IMR-90 (cell line): Measurements from ENCODE around the gene TRPM6. TPM values are rescaled to one million over a fixed set of nuclear protein-coding genes. Genes with fewer than 3 reads are reported as not detected.

ENCODE experiments used
- ATAC-seq: fragments of 200-7000 bp; cut with Tn5 transposase; 2 replicates; pipeline ENCODE4 v1.9.1; 2020; ENCODE audit warnings: low read depth, mild to moderate bottlenecking, moderate library complexity
- BruUV-seq: library from RNA; stranded (reverse); fragments of 400-500 nt; replicated peaks from 2 replicates; lab custom pipeline; 2021; lab: Mats Ljungman, UMichigan
- CTCF ChIA-PET: fragments of 300-600 bp; formaldehyde crosslinking; extraction: SDS; loops from one replicate; lab custom pipeline; 2021; ENCODE audit warnings: antibody characterized with exemption; lab: Yijun Ruan, JAX
- POLR2A ChIA-PET: fragments of 300-600 bp; sonication (Branson Sonifier 250); formaldehyde crosslinking; loops from one replicate; lab custom pipeline; 2022; ENCODE audit warnings: antibody characterized with exemption; ENCODE audit not compliant: unreplicated experiment; lab: Charles Lee
- DNase-seq: peaks from one replicate; pipeline ENCODE4 v3.0.0; 2013
- H2AFZ ChIP-seq: replicated peaks from 2 replicates; pipeline ENCODE3; 2013; ENCODE audit warnings: low read length, mild to moderate bottlenecking; ENCODE audit not compliant: poor library complexity
- H2AK5ac ChIP-seq: 2 replicates; pipeline ENCODE4 v1.6.1; 2013; ENCODE audit warnings: low read depth, low read length, inconsistent platforms
- H2AK9ac ChIP-seq: replicated peaks from 2 replicates; pipeline ENCODE3; 2013; ENCODE audit warnings: mild to moderate bottlenecking, low read depth, low read length, moderate library complexity; ENCODE audit not compliant: poor library complexity
- H2BK120ac ChIP-seq: 2 replicates; pipeline ENCODE4 v1.6.1; 2013; ENCODE audit warnings: low read depth, low read length, inconsistent platforms
- H2BK15ac ChIP-seq: 3 replicates; pipeline ENCODE4 v1.6.1; 2013; ENCODE audit warnings: low read depth, low read length, inconsistent platforms
- H2BK20ac ChIP-seq: 2 replicates; pipeline ENCODE4 v1.6.1; 2013; ENCODE audit warnings: low read depth, mild to moderate bottlenecking, inconsistent platforms, low read length, moderate library complexity
- H2BK5ac ChIP-seq: 2 replicates; pipeline ENCODE4 v1.6.1; 2013; ENCODE audit warnings: mild to moderate bottlenecking, low read depth, low read length, inconsistent platforms; ENCODE audit not compliant: poor library complexity, severe bottlenecking
- H3K14ac ChIP-seq: replicated peaks from 2 replicates; pipeline ENCODE4 v1.6.1; 2013; ENCODE audit warnings: low read depth, low read length, inconsistent platforms
- H3K18ac ChIP-seq: 2 replicates; pipeline ENCODE4 v1.6.1; 2013; ENCODE audit warnings: low read depth, low read length, control low read depth
- H3K23ac ChIP-seq: 2 replicates; pipeline ENCODE4 v1.6.1; 2013; ENCODE audit warnings: low read depth, low read length, inconsistent platforms
- H3K27ac ChIP-seq: 2 replicates; pipeline ENCODE4 v1.5.1; 2013; ENCODE audit warnings: mild to moderate bottlenecking, control low read depth, low read length; ENCODE audit not compliant: insufficient read depth
- H3K27me3 ChIP-seq: 2 replicates; pipeline ENCODE4 v1.6.1; 2013; ENCODE audit warnings: low read length; ENCODE audit not compliant: control insufficient read depth, insufficient read depth
- H3K36me3 ChIP-seq: 2 replicates; pipeline ENCODE4 v1.6.1; 2013; ENCODE audit warnings: low read length, mixed read lengths; ENCODE audit not compliant: control insufficient read depth, insufficient read depth
- H3K4ac ChIP-seq: 2 replicates; pipeline ENCODE4 v1.6.1; 2013; ENCODE audit warnings: low read depth, low read length, inconsistent platforms
- H3K4me1 ChIP-seq: 2 replicates; pipeline ENCODE4 v1.6.1; 2013; ENCODE audit warnings: low read length, mixed read lengths; ENCODE audit not compliant: control insufficient read depth, insufficient read depth
- H3K4me2 ChIP-seq: 2 replicates; pipeline ENCODE4 v1.6.1; 2013; ENCODE audit warnings: low read depth, mild to moderate bottlenecking, control low read depth, low read length, moderate library complexity
- H3K4me3 ChIP-seq: 2 replicates; pipeline ENCODE4 v1.5.1; 2013; ENCODE audit warnings: low read depth, mild to moderate bottlenecking, control low read depth, low read length, moderate library complexity; ENCODE audit not compliant: insufficient read depth
- H3K56ac ChIP-seq: 2 replicates; pipeline ENCODE4 v1.6.1; 2013; ENCODE audit warnings: low read length, inconsistent platforms; ENCODE audit not compliant: insufficient read depth; ENCODE audit errors: extremely low read depth
- H3K79me1 ChIP-seq, 2 experiments: 2 replicates each; pipeline ENCODE4 v1.6.1; 2013; ENCODE audit warnings: low read length in 2 of 2, inconsistent platforms in 1 of 2, low read depth in 1 of 2
- H3K9ac ChIP-seq: 2 replicates; pipeline ENCODE4 v1.6.1; 2013; ENCODE audit warnings: low read depth, low read length, control low read depth
- H3K9me1 ChIP-seq: 2 replicates; pipeline ENCODE4 v1.6.1; 2013; ENCODE audit warnings: low read length, inconsistent platforms; ENCODE audit not compliant: insufficient read depth
- H3K9me3 ChIP-seq: 2 replicates; pipeline ENCODE4 v1.6.1; 2013; ENCODE audit warnings: low read length; ENCODE audit not compliant: control insufficient read depth, insufficient read depth
- H4K20me1 ChIP-seq: 2 replicates; pipeline ENCODE4 v1.6.1; 2013; ENCODE audit warnings: low read length, inconsistent platforms; ENCODE audit not compliant: insufficient read depth
- H4K5ac ChIP-seq: 2 replicates; pipeline ENCODE4 v1.6.1; 2013; ENCODE audit warnings: mild to moderate bottlenecking, low read depth, low read length, control low read depth
- H4K8ac ChIP-seq, 2 experiments: 2 replicates each; pipeline ENCODE4 v1.6.1; 2013; ENCODE audit warnings: low read depth in 2 of 2, low read length in 2 of 2, control low read depth in 1 of 2, inconsistent platforms in 1 of 2
- H4K91ac ChIP-seq: 2 replicates; pipeline ENCODE4 v1.6.1; 2013; ENCODE audit warnings: low read depth, low read length, inconsistent platforms; ENCODE audit not compliant: insufficient read depth
- BHLHE40 ChIP-seq: fragments of 150-350 bp; IDR thresholded peaks from 2 replicates; pipeline ENCODE4 v1.6.1; 2016; ENCODE audit warnings: mild to moderate bottlenecking, low read depth, low read length
- CTCF ChIP-seq: conservative IDR thresholded peaks from 2 replicates; pipeline ENCODE4 v1.5.1; 2012; ENCODE audit warnings: mild to moderate bottlenecking, low read depth, low read length, improper control_type of control experiment
- ELK1 ChIP-seq: fragments of 150-350 bp; IDR thresholded peaks from 2 replicates; pipeline ENCODE4 v1.6.1; 2016; ENCODE audit warnings: low read depth, mild to moderate bottlenecking, low read length, moderate library complexity, borderline replicate concordance
- MAZ ChIP-seq: IDR thresholded peaks from 2 replicates; pipeline ENCODE4 v1.6.1; 2012; ENCODE audit warnings: low read depth, mild to moderate bottlenecking, low read length, improper control_type of control experiment, moderate library complexity, borderline replicate concordance
- USF2 ChIP-seq: fragments of 150-350 bp; IDR thresholded peaks from 2 replicates; pipeline ENCODE4 v1.6.1; 2017; ENCODE audit warnings: mild to moderate bottlenecking, antibody characterized with exemption, low read length, low read depth
- dilution Hi-C: fragments of 300-500 bp; cut with HindIII; formaldehyde crosslinking; loops from one replicate; pipeline ENCODE4 v1.14.3; 2018; ENCODE audit warnings: low sequenced_read_pairs; ENCODE audit not compliant: unreplicated experiment
- in situ Hi-C: fragments of 300-500 bp; cut with MboI; formaldehyde crosslinking; loops from 3 replicates; pipeline ENCODE4 v1.14.3; 2019; ENCODE audit warnings: low sequenced_read_pairs, inconsistent platforms, mixed read lengths
- intact Hi-C: fragments of 100-400 bp; cut with micrococcal nuclease; formaldehyde crosslinking; loops from 2 replicates; pipeline ENCODE4 v1.10.0; 2022
- polyA plus RNA-seq, 3 experiments: library from polyadenylated mRNA; depleted of rRNA; stranded (reverse); fragments of >200 nt; gene quantifications; 2 replicates each; pipeline ENCODE4 v1.2.3, GENCODE V29; 2012; ENCODE audit warnings: low replicate concordance in 1 of 3
- total RNA-seq: library from RNA; depleted of rRNA; stranded (reverse); fragments of >200 nt; gene quantifications from 2 replicates; pipeline ENCODE4 v1.2.3, GENCODE V29; 2012

Gene TRPM6
- total and polyA plus RNA-seq, 2 of the 4 experiments (the other 2 are of a cell fraction), result under 0.01 to 0.02 TPM

- no peak for DNase-seq
- ATAC-seq, result no peak
- no peak overlapping the region for H2BK20ac ChIP-seq
- H3K4me3 ChIP-seq, result no peak overlapping the region
- H3K18ac ChIP-seq, result no peak overlapping the region
- H3K9me3 ChIP-seq, result no peaks in the 10 kb centered on the region
- no peak overlapping the region for H3K14ac ChIP-seq
- no peak overlapping the region for H3K56ac ChIP-seq
- H3K36me3 ChIP-seq, result no peaks in the 10 kb centered on the region
- no peaks in the 10 kb centered on the region for H3K27me3 ChIP-seq
- ChIA-PET POLR2A (no interaction called here), CTCF (no interaction called here)
- intact Hi-C loops (no loop called here), dilution Hi-C loops (no loop called here), in situ Hi-C loops (no loop called here)
- no peak overlapping the region for H4K91ac ChIP-seq
- H2BK120ac ChIP-seq, result no peak overlapping the region
- no peak overlapping the region for H2AK9ac ChIP-seq
- no peak overlapping the region for H3K23ac ChIP-seq
- H2AK5ac ChIP-seq, result no peak overlapping the region
- H3K9me1 ChIP-seq, result no peaks in the 10 kb centered on the region
- H4K20me1 ChIP-seq, result no peaks in the 10 kb centered on the region
- no TSS peak for BruUV-seq
- no peak overlapping the region for H2AFZ ChIP-seq
- no peak overlapping the region for H4K5ac ChIP-seq
- no peak overlapping the region for H3K4ac ChIP-seq
- H3K4me1 ChIP-seq, result no peaks in the 10 kb centered on the region
- no peak overlapping the region for H3K4me2 ChIP-seq
- no peak overlapping the region for H4K8ac ChIP-seq
- TF ChIP-seq CTCF, result no peak
- TF ChIP-seq MAZ, result no peak
- TF ChIP-seq USF2, result no peak
- TF ChIP-seq ELK1, result no peak
- TF ChIP-seq BHLHE40, result no peak
- no peaks in the 10 kb centered on the region for H3K79me1 ChIP-seq
- H2BK15ac ChIP-seq, result no peak overlapping the region
- H3K27ac ChIP-seq, result no peak overlapping the region
- no peak overlapping the region for H2BK5ac ChIP-seq
- H3K9ac ChIP-seq, result no peak overlapping the region
These were observed 30.7 kb downstream of the TRPM6 start for GRCh38 chr9:74856989-74857388.
